Testis (tissue), 2 donors: ENCODE measurements around the gene UNC13C.

Experiments
- CTCF ChIP-seq, 3 experiments: fragments of 450-650 bp in 2 of 3; fragments of 200-600 bp in 1 of 3; sonication (generic) in 1 of 3; IDR thresholded peaks; one replicate each; pipeline ENCODE4 v1.5.1; 2016 to 2019; ENCODE audit warnings: antibody characterized with exemption in 3 of 3, mild to moderate bottlenecking in 2 of 3, moderate library complexity in 1 of 3
- POLR2A ChIP-seq: fragments of 450-650 bp; IDR thresholded peaks from one replicate; pipeline ENCODE4 v1.6.1; 2017; ENCODE audit warnings: antibody characterized with exemption, mild to moderate bottlenecking, moderate library complexity

GRCh38 chr15:54120949-54121463 lies 142.8 kb downstream of the UNC13C start:
- TF ChIP-seq POLR2A (no peak), CTCF (IDR thresholded peaks at IDR 0.05) (no peak)
